Progenitor cell of endocrine pancreas (in vitro differentiated cells): Measurements from ENCODE around the gene ERO1A. TPM values are rescaled to one million over a fixed set of nuclear protein-coding genes. Genes with fewer than 3 reads are reported as not detected.

ENCODE experiments used
- DNase-seq: peaks from one replicate; pipeline ENCODE4 v3.0.0; 2021; ENCODE audit warnings: low spot score; ENCODE audit not compliant: unreplicated experiment
- H3K27ac Mint-ChIP-seq: 2 replicates; pipeline ENCODE4 v1.8.0; 2021; ENCODE audit warnings: mild to moderate bottlenecking, moderate library complexity, mixed read lengths
- H3K27me3 Mint-ChIP-seq: 2 replicates; pipeline ENCODE4 v1.8.0; 2021; ENCODE audit warnings: mixed read lengths
- H3K36me3 Mint-ChIP-seq: 2 replicates; pipeline ENCODE4 v1.8.0; 2022; ENCODE audit warnings: mixed read lengths; ENCODE audit not compliant: insufficient read depth
- H3K4me1 Mint-ChIP-seq: 2 replicates; pipeline ENCODE4 v1.8.0; 2021; ENCODE audit warnings: low read depth, mixed read lengths
- H3K4me3 Mint-ChIP-seq: 2 replicates; pipeline ENCODE4 v1.8.0; 2021; ENCODE audit warnings: low read depth, mild to moderate bottlenecking, moderate library complexity, mixed read lengths
- H3K9me3 Mint-ChIP-seq: 2 replicates; pipeline ENCODE4 v1.8.0; 2021; ENCODE audit warnings: low read depth, mixed read lengths
- total RNA-seq: library from RNA; stranded (reverse); gene quantifications from 2 replicates; pipeline ENCODE4 v1.2.1, GENCODE V29; 2021
- TF ChIP-seq, protein P1 (sequence below): fragments of 200-600 bp; sonication (generic); IDR thresholded peaks from one replicate; pipeline ENCODE4 v1.5.0; 2021; ENCODE audit warnings: antibody characterized with exemption, mild to moderate bottlenecking; ENCODE audit not compliant: unreplicated experiment

ERO1A gene
- total RNA-seq, 1 donor from 2014 or later = 51.0 TPM

DNA sequence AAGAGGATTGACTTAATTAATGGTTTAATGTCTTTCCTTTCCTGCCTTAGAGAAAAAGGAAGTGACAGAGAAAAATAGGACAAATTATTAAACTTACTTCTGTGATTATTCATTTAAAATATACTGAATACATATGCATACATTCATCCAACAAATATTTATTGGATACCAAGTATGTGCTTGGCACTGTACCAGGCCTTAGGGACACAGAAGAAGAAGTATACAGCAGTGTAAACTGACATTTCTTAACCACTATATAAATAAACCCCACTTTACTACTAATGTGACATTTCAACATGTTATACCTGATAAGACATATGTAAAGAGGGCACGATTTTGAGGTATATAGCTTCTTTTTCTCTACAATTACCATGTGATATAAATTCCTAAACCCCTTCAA, 53.6 kb downstream of the ERO1A start:
- Mint-ChIP-seq H3K27ac (no peak overlapping the region), H3K4me3 (no peak overlapping the region), H3K27me3 (no peaks in the 10 kb centered on the region), H3K4me1 (no peaks in the 10 kb centered on the region), H3K36me3 (peaks cover 32% of the 10 kb centered on the region), H3K9me3 (peaks cover 14% of the 10 kb centered on the region)
- DNase-seq = no peak
- TF ChIP-seq, protein P1, sequence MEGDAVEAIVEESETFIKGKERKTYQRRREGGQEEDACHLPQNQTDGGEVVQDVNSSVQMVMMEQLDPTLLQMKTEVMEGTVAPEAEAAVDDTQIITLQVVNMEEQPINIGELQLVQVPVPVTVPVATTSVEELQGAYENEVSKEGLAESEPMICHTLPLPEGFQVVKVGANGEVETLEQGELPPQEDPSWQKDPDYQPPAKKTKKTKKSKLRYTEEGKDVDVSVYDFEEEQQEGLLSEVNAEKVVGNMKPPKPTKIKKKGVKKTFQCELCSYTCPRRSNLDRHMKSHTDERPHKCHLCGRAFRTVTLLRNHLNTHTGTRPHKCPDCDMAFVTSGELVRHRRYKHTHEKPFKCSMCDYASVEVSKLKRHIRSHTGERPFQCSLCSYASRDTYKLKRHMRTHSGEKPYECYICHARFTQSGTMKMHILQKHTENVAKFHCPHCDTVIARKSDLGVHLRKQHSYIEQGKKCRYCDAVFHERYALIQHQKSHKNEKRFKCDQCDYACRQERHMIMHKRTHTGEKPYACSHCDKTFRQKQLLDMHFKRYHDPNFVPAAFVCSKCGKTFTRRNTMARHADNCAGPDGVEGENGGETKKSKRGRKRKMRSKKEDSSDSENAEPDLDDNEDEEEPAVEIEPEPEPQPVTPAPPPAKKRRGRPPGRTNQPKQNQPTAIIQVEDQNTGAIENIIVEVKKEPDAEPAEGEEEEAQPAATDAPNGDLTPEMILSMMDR = no peak

DNA sequence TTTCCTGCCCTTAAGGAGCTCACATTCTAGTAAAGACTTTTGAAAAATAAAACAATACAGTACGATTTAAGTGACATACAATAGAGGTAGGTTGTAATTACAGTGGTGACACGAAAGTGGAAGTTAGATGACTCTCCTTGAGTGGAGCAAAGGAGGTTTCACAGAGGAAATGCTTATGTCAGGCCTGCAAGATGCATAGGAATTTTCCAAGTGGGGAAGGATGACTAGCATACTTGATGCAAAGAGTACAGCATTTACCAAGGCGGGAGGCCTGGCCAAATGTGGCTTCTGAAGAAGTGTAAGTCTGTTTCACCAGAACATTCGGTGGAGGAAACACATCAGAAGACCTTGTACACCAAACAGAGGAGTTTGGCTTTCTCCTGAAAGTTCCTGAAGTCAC, 55.2 kb downstream of the ERO1A start:
- H3K36me3 Mint-ChIP-seq = peaks cover 25% of the 10 kb centered on the region
- H3K27me3 Mint-ChIP-seq = no peaks in the 10 kb centered on the region
- no peak overlapping the region for H3K4me3 Mint-ChIP-seq
- no peak overlapping the region for H3K27ac Mint-ChIP-seq
- DNase-seq = no peak
- peaks cover 14% of the 10 kb centered on the region for H3K9me3 Mint-ChIP-seq
- TF ChIP-seq, protein P1 = no peak
- H3K4me1 Mint-ChIP-seq = no peaks in the 10 kb centered on the region

DNA sequence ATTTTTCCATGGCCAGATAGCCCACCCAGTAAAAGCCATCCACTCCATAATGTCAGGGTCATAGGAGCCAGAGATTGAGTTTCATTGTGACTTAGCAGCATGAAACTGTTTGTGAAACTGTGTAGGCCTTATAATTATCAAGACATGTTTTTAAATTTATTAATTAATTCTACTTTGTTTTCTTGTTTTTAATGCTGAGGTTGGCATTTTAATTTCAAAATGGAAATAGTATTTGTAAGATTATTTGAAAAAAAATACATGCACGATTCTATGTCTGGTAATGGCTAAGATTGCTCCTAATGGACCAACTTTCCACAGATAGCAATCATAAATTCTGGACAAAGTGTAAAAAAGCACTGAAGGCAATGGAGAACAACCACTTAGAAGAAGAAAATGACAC, 75.7 kb downstream of the ERO1A start:
- H3K4me1 Mint-ChIP-seq = no peaks in the 10 kb centered on the region
- H3K27ac Mint-ChIP-seq = no peak overlapping the region
- H3K9me3 Mint-ChIP-seq = no peaks in the 10 kb centered on the region
- TF ChIP-seq, protein P1 = no peak
- H3K36me3 Mint-ChIP-seq = peaks cover 10% of the 10 kb centered on the region
- no peak for DNase-seq
- H3K4me3 Mint-ChIP-seq = no peak overlapping the region
- no peaks in the 10 kb centered on the region for H3K27me3 Mint-ChIP-seq

DNA sequence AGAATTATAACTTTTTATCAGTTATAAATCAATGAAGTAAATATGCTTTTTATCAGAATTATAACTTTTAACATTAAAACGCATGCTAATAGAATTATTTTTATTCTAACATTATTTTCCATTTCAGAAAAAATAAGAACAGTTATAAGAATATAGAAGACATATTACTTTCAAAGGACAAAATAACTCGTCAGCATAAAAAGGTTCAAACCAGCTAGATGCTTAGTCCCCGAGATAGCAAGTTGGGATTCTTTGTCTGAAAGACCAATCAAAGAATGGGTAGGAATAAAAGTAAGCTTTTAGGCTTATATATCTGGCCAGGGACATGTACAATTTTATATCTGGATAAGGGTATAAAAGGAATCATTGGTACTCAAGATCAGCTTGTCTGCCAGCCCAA, 76.8 kb downstream of the ERO1A start:
- Mint-ChIP-seq H3K9me3 (no peaks in the 10 kb centered on the region), H3K27ac (no peak overlapping the region), H3K36me3 (peaks cover 10% of the 10 kb centered on the region), H3K27me3 (no peaks in the 10 kb centered on the region), H3K4me1 (no peaks in the 10 kb centered on the region), H3K4me3 (no peak overlapping the region)
- TF ChIP-seq, protein P1 = no peak
- DNase-seq = no peak

DNA sequence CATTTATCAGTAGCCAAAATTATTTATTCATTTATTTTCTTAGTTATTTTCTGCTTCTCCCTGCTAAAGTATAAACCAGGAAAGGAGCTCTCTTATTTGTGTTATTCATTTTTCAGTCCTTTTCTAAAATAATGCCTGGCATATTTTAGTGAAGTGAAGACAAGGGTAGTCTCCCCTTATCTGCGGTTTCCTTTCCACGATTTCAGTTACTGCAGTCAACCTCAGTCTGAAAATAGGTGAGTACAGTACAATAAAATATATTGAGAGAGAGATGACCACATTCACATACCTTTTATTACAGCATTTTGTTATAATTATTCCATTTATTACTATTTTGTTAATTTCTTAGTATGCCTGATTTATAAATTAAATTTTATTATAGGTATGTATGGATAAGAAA, 85.2 kb downstream of the ERO1A start:
- Mint-ChIP-seq H3K27me3 (no peaks in the 10 kb centered on the region), H3K27ac (no peak overlapping the region), H3K9me3 (peaks cover 5% of the 10 kb centered on the region), H3K36me3 (peaks cover 16% of the 10 kb centered on the region), H3K4me1 (no peaks in the 10 kb centered on the region), H3K4me3 (no peak overlapping the region)
- no peak for DNase-seq
- TF ChIP-seq, protein P1 = no peak
